GM19193 (cell line): ENCODE results near the gene NRROS.

Experiments used
- POLR2A ChIP-seq: IDR thresholded peaks from 4 replicates; pipeline ENCODE4 v1.6.1; 2011; ENCODE audit not compliant: insufficient read depth, insufficient read length; ENCODE audit errors: extremely low read depth

The NRROS gene

DNA sequence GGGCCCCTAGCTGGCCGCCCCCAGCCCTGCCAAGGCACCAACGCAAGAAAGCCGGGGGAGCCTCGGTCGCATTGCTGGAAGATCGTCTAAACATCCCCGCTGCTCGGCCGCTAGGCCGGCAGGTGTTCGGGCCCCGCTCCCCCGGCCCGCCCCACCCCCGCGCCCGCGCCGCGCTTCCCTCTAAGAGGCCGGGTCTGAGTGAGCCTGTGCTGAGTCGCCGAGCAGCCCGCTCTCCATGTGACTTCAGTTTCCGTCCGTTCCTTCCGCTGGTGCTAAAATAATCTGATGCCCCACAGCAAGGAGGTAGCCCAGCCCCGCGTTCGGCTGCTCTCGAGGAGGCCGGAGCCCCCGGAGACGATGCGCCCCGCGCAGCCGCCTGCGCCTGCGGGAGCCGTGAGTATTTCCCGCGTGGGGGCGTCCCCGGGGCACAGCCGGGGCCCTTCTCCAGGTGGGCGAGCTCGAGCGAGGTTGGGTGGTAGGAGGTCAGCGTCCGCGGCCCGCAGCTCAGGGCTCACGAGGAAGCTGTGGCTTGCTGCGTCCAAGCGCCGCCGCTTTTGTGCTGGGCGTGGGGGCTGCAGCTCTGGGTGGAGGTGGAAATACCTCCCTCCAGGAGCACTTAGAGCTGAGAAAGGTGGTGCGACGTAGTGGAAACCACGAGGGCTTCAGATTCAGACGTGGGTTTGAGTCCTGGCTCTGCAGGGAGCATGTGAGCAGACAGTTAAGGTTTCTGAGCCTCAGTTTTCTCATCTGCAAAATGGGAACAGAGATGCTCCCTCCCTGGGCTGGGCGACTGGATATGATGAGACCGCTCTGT is at the start of gene NRROS:
Gene NRROS, plus strand, starts transcription at position 212 of the 814 bp plus-strand sequence. CDS start 14,846 bp downstream, outside the sequence.
- peak; percentile 80 for TF ChIP-seq POLR2A

DNA sequence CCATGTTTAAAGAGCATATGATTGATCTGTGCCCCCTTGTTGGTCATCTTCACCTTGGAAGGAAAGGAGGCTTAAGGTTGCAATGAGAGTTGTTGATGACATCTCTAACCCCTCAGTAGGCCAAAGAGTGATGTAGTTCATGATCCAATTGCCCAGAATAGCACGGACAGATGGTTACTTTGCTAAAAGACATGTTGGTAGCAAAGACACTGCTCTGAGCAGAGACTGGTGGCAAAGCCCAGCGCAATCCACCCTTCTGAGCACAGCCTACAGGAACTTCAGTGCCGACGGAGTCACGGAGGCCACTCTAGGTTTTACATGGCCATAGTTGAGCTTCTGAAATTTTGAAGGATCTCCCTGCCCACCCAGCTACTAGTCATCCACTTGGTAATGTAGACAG is 49.2 kb upstream of the NRROS start:
- TF ChIP-seq POLR2A = no peak

DNA sequence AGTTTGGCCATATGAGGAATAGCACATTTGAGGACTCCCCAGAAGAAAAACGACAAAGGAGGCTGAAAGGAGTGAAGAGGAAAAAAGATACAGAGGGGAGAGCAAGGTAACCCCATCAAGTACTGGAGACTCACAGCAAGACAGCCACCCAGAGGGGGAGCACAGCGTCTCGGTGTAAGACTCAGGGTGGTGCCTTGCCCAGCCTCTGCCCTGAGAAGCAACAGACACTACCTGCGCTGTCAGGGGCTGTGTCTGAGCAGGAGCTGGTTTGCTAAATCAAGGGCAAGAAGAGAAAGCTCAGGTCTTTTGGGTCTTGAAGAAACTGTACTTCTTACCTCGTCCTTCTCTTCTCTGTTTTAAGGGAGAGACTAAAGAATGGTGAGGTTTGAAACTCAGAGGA is 43.1 kb upstream of the NRROS start:
- no peak for TF ChIP-seq POLR2A

DNA sequence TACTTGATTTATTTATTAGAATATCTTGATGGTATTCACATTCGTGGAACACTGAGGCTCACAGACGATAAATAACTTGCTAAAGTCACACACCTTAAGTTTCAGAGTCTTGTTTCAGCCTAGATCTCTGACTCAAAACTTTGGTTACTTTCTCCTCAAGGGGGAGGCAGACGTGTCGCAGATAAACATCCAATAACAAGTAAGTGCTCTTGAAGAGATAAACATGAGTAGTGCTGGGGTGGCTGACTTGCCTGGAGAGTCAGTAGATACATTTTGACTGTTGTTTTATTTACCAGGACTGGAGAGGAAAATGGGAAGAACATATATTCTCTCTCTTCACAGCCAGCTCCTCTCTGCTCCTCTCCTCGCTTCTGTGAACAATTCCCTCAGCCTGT is 39.8 kb upstream of the NRROS start:
- no peak for TF ChIP-seq POLR2A

DNA sequence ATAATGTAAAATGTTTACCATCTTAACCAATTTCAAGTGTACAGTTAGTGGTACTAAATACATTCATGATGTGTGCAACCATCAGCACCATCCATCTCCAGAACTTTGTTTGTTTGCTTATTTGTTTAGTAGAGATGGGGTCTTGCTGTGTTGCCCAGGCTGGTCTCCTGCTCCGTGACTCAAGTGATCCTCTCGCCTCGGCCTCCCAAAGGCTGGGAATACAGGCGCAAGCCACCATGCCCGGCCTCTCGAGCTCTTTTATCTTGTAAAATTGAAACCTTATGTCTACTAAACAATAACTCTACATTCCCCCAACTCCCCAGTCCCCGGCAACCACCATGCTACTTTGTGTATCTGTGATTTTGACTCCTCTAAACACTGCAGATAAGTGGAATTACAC is 39.1 kb upstream of the NRROS start:
- no peak for TF ChIP-seq POLR2A

DNA sequence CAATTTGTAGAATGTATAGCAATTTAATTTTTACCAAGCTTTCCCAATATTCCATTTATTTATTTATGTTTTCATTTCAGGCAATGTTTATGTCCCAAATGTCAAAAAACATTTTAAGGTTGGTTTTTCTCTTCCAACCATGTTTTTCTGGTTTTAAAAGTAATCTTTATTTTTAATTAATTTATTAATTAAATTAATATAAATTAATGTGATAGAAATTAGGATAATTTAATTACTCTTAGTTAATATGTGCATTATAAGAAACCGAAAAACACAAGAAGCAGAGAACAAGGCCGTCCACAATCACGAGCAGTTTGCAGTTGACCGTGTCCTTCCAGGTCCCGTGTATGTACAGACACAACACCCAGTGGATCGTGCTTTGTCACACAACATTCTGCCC is 36.8 kb upstream of the NRROS start:
- no peak for TF ChIP-seq POLR2A

DNA sequence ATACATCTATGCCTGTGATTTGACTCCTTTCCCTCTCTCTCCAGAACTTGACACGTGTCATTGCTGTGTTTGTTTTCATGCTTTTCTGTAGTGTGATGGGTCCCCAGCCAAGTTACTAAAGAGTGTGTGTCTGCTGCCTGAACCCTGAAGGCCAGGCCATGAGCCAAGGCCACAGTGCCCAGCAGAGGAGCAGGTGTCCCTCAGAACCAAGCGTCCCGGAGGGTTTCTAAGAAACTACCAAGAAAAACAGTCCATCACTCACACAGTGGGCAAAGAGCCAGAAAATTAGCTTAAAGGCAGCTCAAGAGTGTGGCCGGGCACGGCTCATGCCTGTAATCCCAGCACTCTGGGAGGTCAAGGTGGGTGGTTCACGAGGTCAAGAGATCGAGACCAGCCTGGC is 35.8 kb upstream of the NRROS start:
- no peak for TF ChIP-seq POLR2A

DNA sequence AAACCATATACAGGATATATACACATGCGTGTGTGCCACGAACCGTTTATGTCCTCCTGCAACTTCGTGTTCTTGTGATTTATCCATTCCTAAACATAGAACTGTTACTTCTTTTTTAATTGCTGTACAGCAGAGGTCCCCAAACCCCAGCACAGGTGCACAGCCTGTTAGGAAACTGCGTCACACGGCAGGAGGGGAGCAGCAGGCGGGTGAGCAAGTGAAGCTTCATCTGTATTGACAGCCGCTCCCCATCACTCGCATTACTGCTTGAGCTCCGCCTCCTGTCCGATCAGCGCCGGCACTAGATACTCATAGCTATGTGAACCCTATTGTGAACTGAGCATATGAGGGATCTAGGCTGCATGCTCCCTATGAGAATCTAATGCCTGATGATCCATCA is 34.9 kb upstream of the NRROS start:
- TF ChIP-seq POLR2A = no peak

DNA sequence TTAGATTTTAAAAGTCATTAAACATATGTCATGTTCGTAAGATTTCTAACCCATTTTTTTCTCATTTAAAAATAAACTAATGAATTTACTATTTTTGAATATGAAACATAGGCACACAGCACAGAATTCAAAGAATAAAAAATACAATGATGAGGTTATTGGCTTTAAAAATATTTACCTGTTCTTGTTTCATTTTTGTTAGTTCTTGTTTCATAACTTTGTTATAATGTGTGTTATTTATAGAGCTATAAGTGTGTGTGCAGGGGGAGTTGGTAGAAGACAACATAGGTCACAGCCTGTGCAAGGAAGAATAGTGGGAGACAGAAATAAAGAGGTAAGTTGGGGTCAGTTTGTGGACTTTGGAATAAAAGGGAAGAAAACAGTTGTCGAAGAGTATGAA is 30.8 kb upstream of the NRROS start:
- TF ChIP-seq POLR2A = no peak

DNA sequence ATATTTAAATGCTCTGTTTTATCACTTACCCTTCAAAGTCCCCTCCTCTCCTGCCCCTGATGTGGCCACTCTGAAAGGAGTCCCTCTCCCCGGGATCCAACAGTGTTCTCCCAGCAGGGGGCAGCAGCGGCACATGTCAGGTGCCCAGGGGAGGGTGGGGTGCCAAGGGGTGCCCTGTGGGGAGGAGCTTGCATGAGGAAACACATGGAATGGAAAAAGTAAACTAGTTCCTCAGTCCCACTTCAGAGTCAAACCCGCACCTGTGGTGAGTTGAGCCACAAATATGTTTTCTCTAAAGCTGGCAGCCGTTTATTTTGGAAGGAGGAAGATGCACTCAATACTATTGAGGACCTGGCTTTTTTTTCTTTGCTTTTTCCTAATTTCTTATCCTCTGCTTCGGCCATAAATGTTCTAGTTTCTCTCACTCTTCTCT is 30.1 kb upstream of the NRROS start:
- no peak for TF ChIP-seq POLR2A

DNA sequence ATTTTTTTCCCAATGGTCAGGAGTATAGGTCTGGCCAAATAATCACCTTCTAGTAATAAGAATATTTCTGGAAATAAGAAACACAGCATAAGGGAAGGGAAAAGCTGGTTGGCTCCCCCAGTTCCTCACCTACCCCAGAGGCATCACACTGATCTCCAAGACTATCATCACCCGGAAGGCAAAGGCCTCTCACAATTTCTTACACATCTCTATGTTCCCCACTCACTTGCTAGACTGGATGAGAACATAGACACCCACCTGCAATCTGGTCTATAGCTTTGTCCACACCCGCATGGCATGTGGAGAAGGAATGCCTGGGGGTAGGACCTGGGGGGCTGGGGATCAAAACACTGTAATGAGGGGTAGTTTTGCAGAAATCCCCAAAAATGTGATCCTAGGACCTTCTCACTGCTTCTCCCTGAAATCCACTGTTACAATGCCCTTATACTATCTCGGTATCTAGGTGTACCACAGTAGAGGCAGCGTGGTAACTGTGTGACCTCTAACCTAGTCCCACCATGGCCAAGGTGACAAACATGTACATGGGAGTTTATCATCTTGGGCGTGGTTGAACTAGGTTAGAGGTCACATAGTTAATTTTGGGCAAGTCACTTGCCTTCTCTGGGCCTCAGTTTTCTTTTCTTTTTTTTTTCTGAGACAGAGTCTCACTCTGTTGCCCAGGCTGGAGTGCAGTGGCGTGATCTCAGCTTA is 29.5 kb upstream of the NRROS start:
- no peak for TF ChIP-seq POLR2A

DNA sequence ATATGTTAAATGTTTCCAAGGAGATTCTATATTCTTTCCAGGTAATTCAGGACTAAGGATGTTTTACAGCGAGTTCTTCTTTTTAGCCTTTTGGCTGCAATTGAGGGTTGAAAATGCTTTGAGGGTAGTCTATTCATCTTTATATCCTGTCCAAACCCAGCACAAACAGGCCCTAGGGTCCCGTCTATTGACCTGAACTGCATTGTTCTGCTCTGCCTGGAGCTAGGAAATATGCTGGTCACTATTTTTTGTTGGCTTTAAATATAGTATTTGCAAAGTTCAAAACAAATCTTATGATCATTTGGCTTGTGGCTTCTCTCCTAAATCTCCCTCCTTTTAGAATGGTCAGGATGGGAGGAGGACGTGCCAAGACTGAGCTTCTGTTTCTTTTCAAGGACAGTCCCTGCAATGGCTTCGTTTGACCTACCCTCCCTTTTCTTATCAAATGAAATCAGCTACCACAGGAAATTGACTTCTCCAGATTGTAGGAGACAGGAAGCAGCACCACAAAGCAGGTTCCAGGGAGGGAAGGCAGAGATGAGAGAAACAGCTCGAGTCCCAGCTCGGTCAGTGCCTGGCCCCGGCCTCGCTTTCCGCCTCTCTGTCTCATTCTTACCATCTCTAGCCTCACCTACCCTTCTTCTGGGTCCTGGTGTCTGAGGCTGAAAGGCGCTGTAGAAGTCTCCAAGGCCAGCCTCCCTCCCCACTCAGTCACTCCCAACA is 27.6 kb upstream of the NRROS start:
- TF ChIP-seq POLR2A = no peak

DNA sequence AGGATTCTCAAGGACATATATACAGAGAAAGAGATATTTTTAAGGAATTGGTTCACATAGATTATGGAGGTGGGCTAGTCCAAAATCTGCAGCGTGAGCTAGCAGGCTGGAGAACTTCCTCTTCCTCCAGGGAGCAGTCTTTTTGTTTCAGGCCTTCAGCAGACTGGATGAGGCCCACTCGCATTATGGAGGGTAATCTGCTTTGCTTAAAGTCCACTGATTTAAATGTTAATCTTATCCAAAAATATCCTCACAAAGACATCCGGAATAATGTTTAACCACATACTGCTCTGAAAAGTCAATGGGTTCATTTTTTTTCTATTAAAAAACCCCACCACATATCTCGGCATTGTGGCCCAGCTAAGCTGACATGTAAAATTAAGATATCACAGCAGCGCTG is 22.2 kb upstream of the NRROS start:
- no peak for TF ChIP-seq POLR2A

DNA sequence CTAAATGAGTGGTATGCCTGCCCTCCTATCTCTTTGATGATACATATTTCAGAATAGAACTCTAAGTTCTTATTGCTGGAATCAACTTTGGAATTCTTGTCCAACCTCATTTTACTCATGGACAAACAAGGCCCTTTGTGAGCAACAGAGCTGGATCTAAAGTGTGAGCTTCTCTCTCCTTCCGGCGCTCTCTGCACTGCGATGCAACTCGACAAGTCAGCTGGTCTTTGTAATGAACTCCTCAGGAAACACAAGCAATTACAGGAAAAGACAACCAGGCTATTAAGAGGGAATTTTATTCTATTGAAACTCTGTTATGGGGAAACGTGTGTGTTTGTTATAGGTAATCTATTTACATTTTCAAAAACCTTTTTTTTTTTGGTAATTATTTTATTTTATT is 20.3 kb upstream of the NRROS start:
- TF ChIP-seq POLR2A = no peak

DNA sequence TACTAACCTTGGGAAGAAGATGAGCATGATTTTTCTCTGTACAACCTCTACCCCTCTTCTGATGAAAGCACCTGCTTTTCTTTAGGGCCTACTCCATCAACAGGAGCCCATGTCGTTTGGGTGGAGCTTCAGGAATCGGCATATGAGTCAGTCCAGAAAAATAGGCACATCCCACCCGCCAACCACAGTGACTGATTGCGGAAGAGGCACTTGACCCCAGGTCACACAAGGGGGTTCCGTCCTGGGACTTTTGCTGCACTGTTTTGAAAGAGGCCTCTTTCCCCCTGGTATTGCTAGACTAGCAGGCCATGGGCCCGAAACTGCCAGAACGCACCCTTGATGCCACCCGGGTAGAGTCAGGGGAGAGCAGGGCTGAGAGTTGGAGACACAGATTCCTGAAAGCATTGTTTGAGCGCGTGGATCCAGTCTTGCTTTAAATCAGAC is 19.3 kb upstream of the NRROS start:
- peak; percentile 35 for TF ChIP-seq POLR2A
